BJ (cell line): ENCODE measurements around the gene ZNF554. TPM values are rescaled to one million over a fixed set of nuclear protein-coding genes. Genes with fewer than 3 reads are reported as not detected.

Experiments
- CTCF ChIA-PET: fragments of 350-600 bp; formaldehyde crosslinking; extraction: SDS; loops from one replicate; lab custom pipeline; 2021; ENCODE audit warnings: antibody characterized with exemption, inconsistent platforms; lab: Yijun Ruan, JAX
- POLR2A ChIA-PET: fragments of 300-600 bp; sonication (Branson Sonifier 250); formaldehyde crosslinking; extraction: SDS; loops from one replicate; lab custom pipeline; 2021; ENCODE audit warnings: antibody characterized with exemption; lab: Charles Lee
- DNase-seq: peaks from one replicate; pipeline ENCODE4 v3.0.0-alpha.2; 2011; ENCODE audit warnings: low read depth
- H3K27me3 ChIP-seq: 2 replicates; pipeline ENCODE4 v1.6.0; 2011; ENCODE audit warnings: low read length; ENCODE audit not compliant: control insufficient read depth, insufficient read depth
- H3K36me3 ChIP-seq: 2 replicates; pipeline ENCODE4 v1.5.1; 2011; ENCODE audit warnings: low read length; ENCODE audit not compliant: control insufficient read depth, insufficient read depth
- H3K4me3 ChIP-seq: 2 replicates; pipeline ENCODE4 v1.5.1; 2011; ENCODE audit warnings: low read depth, mild to moderate bottlenecking, control low read depth, low read length
- polyA plus RNA-seq: library from polyadenylated mRNA; depleted of rRNA; stranded (reverse); fragments of >200 nt; gene quantifications from 2 replicates; pipeline ENCODE4 v1.2.3, GENCODE V29; 2011
- TF ChIP-seq, protein P1 (sequence below): IDR thresholded peaks from 2 replicates; pipeline ENCODE4 v1.5.1; 2011; ENCODE audit warnings: low read depth, mild to moderate bottlenecking, control low read depth, inconsistent platforms, low read length, moderate library complexity; ENCODE audit not compliant: insufficient read depth

ZNF554 gene
- polyA plus RNA-seq, 1 experiment, result 2.1 TPM

DNA sequence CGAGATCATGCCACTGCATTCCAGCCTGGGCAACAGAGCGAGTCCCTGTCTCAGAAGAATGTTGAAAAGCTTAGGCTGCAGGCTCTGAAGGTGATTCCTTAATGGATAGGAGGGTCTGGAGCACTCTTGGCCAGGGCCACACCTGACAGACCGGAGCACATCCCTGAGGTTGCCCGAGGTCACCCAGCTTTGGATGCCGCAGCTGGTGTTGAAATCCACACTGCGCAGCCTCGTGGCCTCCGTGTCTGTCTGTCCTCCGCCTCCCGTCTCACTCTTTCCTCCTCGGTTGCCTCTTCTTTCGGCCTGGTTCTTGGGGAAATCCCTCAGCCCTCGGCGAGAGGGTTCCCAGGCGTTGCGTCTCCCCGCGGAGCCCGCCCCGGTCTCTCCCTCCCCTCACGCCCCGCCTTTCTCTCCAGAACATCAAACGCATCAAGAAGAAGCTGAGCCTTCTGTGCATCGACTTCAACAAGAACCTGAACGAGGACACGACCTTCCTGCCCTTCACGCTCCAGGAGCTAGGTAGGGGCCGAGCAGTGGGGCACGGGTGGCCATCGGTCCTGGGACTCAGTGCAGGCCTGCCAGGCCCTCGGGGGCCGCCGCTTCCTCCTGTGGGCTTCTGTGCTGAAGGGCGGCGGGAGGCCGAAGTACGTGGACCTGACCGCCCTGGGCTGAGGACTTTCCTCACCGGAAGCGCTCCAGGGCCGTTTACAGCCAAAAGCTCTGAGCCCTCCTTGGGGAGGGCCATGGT lies 20.2 kb upstream of the ZNF554 start:
- Histone ChIP-seq H3K27me3 (no peaks in the 10 kb centered on the region), H3K4me3 (no peak overlapping the region), H3K36me3 (peaks cover 27% of the 10 kb centered on the region)
- ChIA-PET POLR2A (no interaction called here), CTCF (no interaction called here)
- TF ChIP-seq, protein P1, sequence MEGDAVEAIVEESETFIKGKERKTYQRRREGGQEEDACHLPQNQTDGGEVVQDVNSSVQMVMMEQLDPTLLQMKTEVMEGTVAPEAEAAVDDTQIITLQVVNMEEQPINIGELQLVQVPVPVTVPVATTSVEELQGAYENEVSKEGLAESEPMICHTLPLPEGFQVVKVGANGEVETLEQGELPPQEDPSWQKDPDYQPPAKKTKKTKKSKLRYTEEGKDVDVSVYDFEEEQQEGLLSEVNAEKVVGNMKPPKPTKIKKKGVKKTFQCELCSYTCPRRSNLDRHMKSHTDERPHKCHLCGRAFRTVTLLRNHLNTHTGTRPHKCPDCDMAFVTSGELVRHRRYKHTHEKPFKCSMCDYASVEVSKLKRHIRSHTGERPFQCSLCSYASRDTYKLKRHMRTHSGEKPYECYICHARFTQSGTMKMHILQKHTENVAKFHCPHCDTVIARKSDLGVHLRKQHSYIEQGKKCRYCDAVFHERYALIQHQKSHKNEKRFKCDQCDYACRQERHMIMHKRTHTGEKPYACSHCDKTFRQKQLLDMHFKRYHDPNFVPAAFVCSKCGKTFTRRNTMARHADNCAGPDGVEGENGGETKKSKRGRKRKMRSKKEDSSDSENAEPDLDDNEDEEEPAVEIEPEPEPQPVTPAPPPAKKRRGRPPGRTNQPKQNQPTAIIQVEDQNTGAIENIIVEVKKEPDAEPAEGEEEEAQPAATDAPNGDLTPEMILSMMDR, result no peak
- no peak for DNase-seq

- POLR2A ChIA-PET, result no interaction called here
- no peaks in the 10 kb centered on the region for H3K27me3 ChIP-seq
- no peak for DNase-seq
- H3K4me3 ChIP-seq, result no peak overlapping the region
- CTCF ChIA-PET, result interaction anchor here (1.4 kb wide), 1 partner anchor 29 kb away, joined by 3 read pairs; no protein-coding TSS in a partner anchor
- TF ChIP-seq, protein P1, result no peak
- H3K36me3 ChIP-seq, result peaks cover 22% of the 10 kb centered on the region
These were observed 19.2 kb upstream of the ZNF554 start for GRCh38 chr19:2800506-2800905.

DNA sequence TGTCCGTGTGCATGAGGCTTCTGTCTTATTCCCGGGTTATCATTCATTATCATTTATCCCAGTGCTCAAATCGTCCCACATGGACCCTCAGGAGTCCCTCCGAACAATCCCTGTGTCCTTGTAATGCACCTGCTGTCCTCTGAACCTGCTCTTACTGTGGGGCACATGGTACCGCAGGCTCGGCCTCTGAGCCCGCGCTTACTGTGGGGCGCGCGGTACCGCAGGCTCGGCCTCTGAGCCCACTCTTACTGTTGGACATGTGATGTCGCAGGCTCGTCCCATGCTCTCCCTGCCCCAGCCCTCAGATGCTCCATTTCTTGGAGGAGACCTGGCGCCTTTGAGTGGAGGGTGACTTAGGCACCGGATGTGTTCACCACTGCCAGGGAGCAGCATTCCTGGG lies 16.8 kb upstream of the ZNF554 start:
- no peak for DNase-seq
- ChIA-PET CTCF (interaction anchor here (1.2 to 2.4 kb wide), 2 partner anchors 17 to 18 kb away, joined by 4 to 9 read pairs; partner anchors contain the start of genes THOP1 and ZNF554), POLR2A (no interaction called here)
- no peaks in the 10 kb centered on the region for H3K27me3 ChIP-seq
- H3K4me3 ChIP-seq, result no peak overlapping the region
- H3K36me3 ChIP-seq, result peaks cover 20% of the 10 kb centered on the region
- TF ChIP-seq, protein P1, result no peak

DNA sequence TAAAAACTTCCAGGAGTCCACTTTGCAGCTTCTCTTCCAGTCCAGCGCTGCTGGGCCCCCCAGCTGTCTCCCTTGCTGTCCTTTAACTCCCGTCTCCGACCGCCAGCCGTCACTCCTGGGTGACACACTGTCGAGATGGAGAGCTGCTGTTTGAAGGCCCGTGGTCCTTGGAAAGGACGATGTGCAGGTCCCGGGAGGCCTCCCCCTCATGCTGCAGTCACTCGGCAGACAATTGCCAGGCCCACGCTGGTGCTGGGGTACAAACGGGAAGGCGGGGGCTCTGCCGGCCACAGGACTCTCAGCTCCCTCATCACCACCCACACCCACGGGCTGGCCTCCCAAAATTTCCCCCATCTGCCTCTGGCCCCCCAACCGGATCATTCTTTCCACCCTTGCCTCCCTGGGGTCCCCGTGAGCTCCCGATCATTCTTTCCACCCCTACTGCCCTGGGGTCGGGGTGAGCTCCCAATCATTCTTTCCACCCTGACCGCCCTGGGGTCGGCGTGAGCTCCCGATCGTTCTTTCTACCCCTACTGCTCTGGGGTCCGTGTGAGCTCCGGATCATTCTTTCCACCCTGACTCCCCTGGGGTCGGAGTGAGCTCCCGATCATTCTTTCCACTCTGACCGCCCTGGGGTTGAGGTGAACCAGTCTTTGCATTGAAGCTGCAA lies 16.0 kb upstream of the ZNF554 start:
- ChIA-PET CTCF (interaction anchor here (0.8 to 2.4 kb wide), 3 partner anchors 16 to 54 kb away, joined by 3 to 9 read pairs (median 4); partner anchors contain the start of genes THOP1 and ZNF554), POLR2A (no interaction called here)
- DNase-seq, result no peak
- Histone ChIP-seq H3K36me3 (peaks cover 20% of the 10 kb centered on the region), H3K27me3 (no peaks in the 10 kb centered on the region), H3K4me3 (no peak overlapping the region)
- TF ChIP-seq, protein P1, result no peak
